Skeletal muscle satellite cell (primary cell): ENCODE data around the gene USP8.
"Not testable (repeated sequence)": the region's sequence is repeated elsewhere in the genome, so short reads cannot be mapped to it uniquely, and the experiment has no call there.

Experiments
- H3K27me3 ChIP-seq: 2 replicates; pipeline ENCODE4 v1.7.0; 2013; ENCODE audit warnings: low read length; ENCODE audit not compliant: control insufficient read depth, insufficient read depth
- H3K36me3 ChIP-seq: 2 replicates; pipeline ENCODE4 v1.7.0; 2013; ENCODE audit warnings: mild to moderate bottlenecking, control low read depth, low read length; ENCODE audit not compliant: insufficient read depth
- H3K4me1 ChIP-seq: 2 replicates; pipeline ENCODE4 v1.7.0; 2013; ENCODE audit warnings: low read length; ENCODE audit not compliant: control insufficient read depth, insufficient read depth
- H3K4me2 ChIP-seq: 2 replicates; pipeline ENCODE4 v1.7.0; 2013; ENCODE audit warnings: mild to moderate bottlenecking, low read length
- H3K4me3 ChIP-seq: 2 replicates; pipeline ENCODE4 v1.7.0; 2013; ENCODE audit warnings: low read length
- H3K9ac ChIP-seq: 2 replicates; pipeline ENCODE4 v1.7.0; 2013; ENCODE audit warnings: mild to moderate bottlenecking, low read depth, low read length, moderate library complexity
- H3K9me3 ChIP-seq: replicated peaks from 2 replicates; pipeline ENCODE4 v1.7.0; 2013; ENCODE audit warnings: mild to moderate bottlenecking, control low read depth, low read length

Gene USP8

DNA sequence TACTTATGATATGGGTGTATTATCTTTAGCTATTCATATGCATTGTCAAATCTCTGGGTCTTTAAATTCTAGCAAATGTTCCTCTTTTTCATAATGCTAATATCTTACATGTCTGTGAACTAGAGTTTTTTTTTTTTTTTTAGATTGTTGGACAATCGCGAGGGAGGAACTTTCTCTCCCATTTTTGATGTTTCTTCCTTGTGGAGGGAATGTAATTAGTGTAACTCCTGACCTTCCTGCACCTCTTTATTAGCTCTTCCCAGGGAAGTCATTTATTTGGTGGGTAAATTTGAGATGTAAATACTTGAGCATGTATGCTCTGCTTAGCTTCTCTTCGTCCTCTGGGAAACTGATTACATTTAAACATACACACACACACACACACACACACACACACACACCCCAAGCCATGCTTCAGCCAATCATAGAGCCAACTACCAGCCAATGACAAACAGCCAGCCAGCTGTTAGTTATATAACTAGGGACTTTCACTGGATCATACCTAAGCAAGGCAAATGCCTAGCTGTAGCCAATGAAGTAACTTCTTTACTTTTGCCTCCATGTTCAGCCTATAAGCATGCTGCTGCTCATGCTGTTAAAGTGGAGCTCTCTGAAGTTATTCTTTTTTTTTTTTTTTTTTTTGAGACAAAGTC lies 8.3 kb upstream of the USP8 start:
- Histone ChIP-seq H3K9ac (no peak overlapping the region), H3K27me3 (peaks cover 5% of the 10 kb centered on the region), H3K4me2 (no peak overlapping the region), H3K36me3 (no peaks in the 10 kb centered on the region), H3K4me1 (no peaks in the 10 kb centered on the region), H3K9me3 (no peaks in the 10 kb centered on the region), H3K4me3 (no peak overlapping the region)

DNA sequence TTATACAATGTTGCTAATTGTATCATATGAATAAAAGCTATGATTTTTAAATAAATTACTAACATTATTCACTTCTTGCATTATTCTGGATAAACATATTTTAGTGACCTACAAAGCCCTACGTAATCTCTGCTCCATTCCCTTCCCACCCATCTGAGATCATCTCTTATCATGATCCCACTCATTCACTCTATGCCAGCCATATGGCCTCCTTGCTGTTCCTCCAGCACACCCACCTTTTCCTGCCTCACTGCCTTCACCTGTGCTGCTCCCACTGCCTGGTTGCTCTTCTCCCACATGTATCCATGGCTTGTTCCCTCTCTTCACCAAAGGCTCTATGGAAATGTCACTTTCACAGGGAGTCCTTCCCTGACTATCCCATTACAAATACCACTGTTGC lies 7.3 kb upstream of the USP8 start:
- H3K27me3 ChIP-seq, result no peaks in the 10 kb centered on the region
- no peak overlapping the region for H3K4me2 ChIP-seq
- H3K4me1 ChIP-seq, result no peaks in the 10 kb centered on the region
- no peak overlapping the region for H3K9ac ChIP-seq
- no peaks in the 10 kb centered on the region for H3K36me3 ChIP-seq
- H3K4me3 ChIP-seq, result no peak overlapping the region
- H3K9me3 ChIP-seq, result no peaks in the 10 kb centered on the region

DNA sequence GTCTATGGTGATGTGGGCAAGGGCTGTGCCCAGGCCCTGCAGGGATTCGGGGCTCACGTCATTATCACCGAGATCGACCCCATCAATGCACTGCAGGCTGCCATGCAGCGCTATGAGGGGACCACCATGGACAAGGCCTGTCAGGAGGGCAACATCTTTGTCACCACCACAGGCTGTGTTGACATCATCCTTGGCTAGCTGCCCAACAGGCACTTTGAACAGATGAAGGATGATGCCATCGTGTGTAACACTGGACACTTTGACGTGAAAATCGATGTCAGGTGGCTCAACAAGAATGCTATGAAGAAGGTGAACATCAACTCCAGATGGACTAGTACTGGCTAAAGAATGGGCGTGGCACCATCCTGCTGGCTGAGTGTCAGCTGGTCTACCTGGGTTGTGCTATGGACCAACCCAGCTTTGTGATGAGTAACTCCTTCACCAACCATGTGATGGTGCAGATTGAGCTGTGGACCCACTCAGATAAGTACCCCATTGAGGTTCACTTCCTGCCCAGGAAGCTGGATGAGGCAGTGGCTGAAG lies 6.1 kb upstream of the USP8 start:
- no peaks in the 10 kb centered on the region for H3K4me1 ChIP-seq
- no peak overlapping the region for H3K4me2 ChIP-seq
- H3K9ac ChIP-seq, result no peak overlapping the region
- no peaks in the 10 kb centered on the region for H3K36me3 ChIP-seq
- H3K27me3 ChIP-seq, result no peaks in the 10 kb centered on the region
- no peak overlapping the region for H3K4me3 ChIP-seq
- H3K9me3 ChIP-seq, result no peaks in the 10 kb centered on the region

DNA sequence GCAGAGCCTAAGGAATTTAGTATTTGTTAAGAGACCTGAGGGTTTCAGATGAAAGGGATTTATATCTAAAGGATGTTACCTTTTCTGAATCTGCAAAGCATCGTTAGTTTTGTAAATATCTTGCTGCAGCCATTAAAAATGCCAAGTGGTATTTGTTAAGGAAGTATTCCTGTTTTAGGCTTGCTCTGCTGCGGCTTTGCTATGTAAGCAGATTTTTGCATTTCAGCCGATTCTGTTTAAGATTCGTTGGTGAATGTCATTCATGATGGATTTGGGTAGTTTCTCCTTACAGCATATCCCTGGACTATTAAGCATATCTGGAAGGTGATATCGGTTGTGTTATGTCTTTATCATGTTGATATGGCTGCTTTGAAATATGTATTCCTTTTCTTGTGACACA lies 1.0 kb downstream of the USP8 start:
- Histone ChIP-seq H3K4me2 (peak overlapping the region; percentile 89), H3K27me3 (no peaks in the 10 kb centered on the region), H3K36me3 (peaks cover 6% of the 10 kb centered on the region), H3K4me1 (peaks cover 15% of the 10 kb centered on the region), H3K4me3 (peak overlapping the region; percentile 87), H3K9me3 (no peaks in the 10 kb centered on the region), H3K9ac (peak overlapping the region; percentile 93)

DNA sequence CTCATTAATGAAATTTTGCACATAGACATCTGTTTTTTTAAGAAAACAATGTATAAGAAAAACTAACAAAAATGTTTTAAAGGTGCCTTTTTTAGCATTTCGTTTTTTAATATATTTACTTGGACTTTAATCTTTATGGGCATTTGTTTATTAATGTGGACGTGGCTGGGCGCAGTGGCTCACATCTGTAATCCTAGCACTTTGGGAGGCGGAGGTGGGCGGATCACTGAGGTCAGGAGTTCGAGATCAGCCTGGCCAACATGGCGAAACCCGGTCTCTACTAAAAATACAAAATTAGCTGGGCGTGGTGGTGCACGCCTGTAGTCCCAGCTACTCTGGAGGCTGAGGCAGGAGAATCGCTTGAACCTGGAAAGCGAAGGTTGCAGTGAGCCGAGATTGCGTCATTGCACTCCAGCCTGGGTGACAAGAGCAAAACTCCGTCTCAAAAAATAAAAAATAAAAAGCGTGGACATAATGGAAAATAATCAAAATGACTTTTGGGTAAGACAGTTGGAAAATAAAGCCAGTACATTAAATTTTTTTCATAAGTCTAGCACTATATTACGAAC lies 1.6 kb downstream of the USP8 start:
- peak overlapping the region; percentile 87 for H3K4me3 ChIP-seq
- H3K9ac ChIP-seq, result peak overlapping the region; percentile 93
- not testable (repeated sequence) for H3K9me3 ChIP-seq, H3K36me3 ChIP-seq, H3K27me3 ChIP-seq
- H3K4me1 ChIP-seq, result peaks cover 17% of the 10 kb centered on the region
- peak overlapping the region; percentile 89 for H3K4me2 ChIP-seq

DNA sequence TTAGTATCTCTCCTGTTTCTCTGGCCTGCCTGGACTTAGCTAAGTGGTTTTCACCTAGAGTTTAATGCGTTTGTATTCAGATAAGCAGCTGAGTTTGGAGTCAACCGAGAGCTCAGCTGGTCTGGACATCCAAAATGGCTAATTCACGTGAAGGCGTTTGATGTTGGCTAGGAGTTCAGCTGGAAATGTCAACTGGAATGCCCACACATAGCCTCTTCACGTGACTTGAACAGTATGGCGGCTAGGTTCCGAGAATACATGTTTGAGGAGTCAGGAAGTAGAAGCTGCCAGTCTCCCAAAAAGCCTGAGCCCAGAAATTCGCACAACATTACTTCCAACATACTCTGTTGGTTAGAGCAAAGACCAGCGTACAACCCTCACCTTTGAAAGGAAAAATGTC lies 2.2 kb downstream of the USP8 start:
- peak overlapping the region; percentile 89 for H3K4me2 ChIP-seq
- peaks cover 6% of the 10 kb centered on the region for H3K36me3 ChIP-seq
- H3K9me3 ChIP-seq, result no peaks in the 10 kb centered on the region
- peaks cover 23% of the 10 kb centered on the region for H3K4me1 ChIP-seq
- H3K9ac ChIP-seq, result no peak overlapping the region
- no peak overlapping the region for H3K4me3 ChIP-seq
- no peaks in the 10 kb centered on the region for H3K27me3 ChIP-seq

DNA sequence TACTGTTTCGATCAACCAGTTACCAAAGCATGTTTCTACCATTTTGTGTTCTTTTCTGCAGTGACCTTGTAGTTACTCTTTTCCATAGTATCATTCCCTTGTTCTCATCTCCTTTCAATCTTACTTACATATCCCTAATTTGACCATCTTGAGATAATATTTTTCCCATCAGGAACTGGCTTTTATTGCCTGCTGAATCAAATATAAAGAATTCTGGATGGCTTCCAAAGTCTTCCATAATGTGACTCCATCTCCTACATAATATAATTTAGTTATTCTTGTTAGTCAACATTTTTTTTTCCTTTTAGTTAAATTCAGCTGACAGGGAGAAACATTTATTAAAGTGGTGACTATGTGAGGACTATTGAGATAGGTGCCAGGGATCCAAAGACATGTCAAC lies 7.0 kb downstream of the USP8 start:
- H3K4me3 ChIP-seq, result no peak overlapping the region
- H3K27me3 ChIP-seq, result no peaks in the 10 kb centered on the region
- H3K4me2 ChIP-seq, result peak overlapping the region; percentile 9
- H3K36me3 ChIP-seq, result peaks cover 3% of the 10 kb centered on the region
- no peak overlapping the region for H3K9ac ChIP-seq
- no peaks in the 10 kb centered on the region for H3K9me3 ChIP-seq
- peaks cover 14% of the 10 kb centered on the region for H3K4me1 ChIP-seq

DNA sequence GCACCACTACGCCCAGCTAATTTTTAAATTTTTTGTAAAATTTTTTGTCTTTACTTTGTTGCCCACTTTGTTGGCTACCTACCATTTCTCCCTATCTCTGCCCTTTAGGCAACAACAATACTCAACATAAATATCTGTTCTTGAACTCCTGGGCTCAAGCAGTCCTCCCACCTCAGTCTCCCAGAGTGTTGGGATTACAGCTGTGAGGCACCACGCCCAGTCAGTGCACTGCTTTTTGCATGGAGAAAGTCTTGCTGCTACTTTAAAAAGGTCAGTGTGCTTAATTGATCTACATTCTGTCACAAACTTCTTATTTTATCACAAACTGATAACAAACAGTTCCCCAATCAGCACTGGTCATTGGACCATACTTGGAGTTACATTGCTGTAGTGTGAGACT lies 8.0 kb downstream of the USP8 start:
- H3K4me2 ChIP-seq, result no peak overlapping the region
- H3K9ac ChIP-seq, result no peak overlapping the region
- no peaks in the 10 kb centered on the region for H3K36me3 ChIP-seq
- H3K4me3 ChIP-seq, result no peak overlapping the region
- no peaks in the 10 kb centered on the region for H3K9me3 ChIP-seq
- H3K27me3 ChIP-seq, result no peaks in the 10 kb centered on the region
- peaks cover 12% of the 10 kb centered on the region for H3K4me1 ChIP-seq

DNA sequence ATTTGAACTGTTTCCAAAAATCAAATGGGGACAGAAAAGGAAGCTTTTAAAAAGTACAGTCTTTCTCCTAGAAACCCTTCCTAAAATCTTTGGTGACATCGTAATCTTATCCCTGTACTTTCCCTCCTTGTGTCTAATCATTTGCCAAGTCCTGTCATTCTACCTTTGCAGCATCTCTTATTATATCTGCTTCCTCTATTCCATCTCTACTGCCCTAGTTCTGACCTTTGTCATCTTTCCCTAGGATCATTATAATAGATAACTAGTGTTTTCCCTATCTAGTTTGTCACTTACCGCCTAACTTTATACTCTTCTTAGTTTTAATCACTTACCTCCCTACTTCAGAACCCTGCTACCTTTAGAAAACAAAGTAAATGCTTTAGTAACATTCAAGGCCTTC lies 11.6 kb downstream of the USP8 start:
- Histone ChIP-seq H3K9me3 (no peaks in the 10 kb centered on the region), H3K27me3 (no peaks in the 10 kb centered on the region), H3K4me2 (no peak overlapping the region), H3K4me3 (no peak overlapping the region), H3K9ac (no peak overlapping the region), H3K4me1 (peaks cover 8% of the 10 kb centered on the region), H3K36me3 (peaks cover 11% of the 10 kb centered on the region)

DNA sequence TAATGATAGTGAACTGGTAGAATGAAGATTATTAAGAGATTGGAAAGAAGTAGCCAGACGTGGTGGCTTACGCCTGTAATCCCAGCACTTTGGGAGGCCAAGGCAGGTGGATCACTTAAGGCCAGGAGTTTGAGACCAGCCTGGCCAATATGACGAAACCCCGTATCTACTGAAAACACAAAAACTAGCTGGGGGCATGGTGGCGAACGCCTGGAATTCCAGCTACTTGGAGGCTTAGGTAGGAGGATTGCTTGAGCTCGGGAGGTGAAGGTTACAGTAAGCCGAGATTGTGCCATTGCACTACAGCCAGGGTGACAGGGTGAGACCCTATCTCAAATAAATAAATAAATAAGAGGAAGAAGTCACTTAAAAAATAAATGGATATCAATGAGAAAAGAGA lies 14.0 kb downstream of the USP8 start:
- no peaks in the 10 kb centered on the region for H3K27me3 ChIP-seq
- H3K4me1 ChIP-seq, result no peaks in the 10 kb centered on the region
- H3K4me3 ChIP-seq, result no peak overlapping the region
- no peak overlapping the region for H3K4me2 ChIP-seq
- no peak overlapping the region for H3K9ac ChIP-seq
- peaks cover 11% of the 10 kb centered on the region for H3K36me3 ChIP-seq
- H3K9me3 ChIP-seq, result no peaks in the 10 kb centered on the region

DNA sequence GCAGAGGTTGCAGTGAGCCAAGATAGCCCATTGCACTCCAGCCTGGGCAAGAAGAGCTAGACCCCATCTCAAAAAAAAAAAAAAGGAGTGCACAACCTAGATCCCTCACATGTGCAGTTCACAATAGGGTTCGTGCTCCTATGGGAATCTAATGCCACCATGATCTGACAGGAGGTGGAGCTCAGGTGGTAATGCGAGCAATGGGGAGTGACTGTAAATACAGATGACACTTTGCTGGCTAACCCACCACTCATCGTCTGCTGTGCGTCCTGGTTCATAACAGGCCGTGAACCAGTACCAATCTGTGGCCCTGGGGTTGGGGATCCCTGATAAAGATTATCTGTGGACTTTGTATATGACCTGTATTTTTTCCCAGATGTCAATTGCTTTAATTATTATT lies 16.7 kb downstream of the USP8 start:
- Histone ChIP-seq H3K4me3 (no peak overlapping the region), H3K9me3 (no peaks in the 10 kb centered on the region), H3K9ac (no peak overlapping the region), H3K4me1 (no peaks in the 10 kb centered on the region), H3K4me2 (no peak overlapping the region), H3K27me3 (no peaks in the 10 kb centered on the region), H3K36me3 (peaks cover 15% of the 10 kb centered on the region)

DNA sequence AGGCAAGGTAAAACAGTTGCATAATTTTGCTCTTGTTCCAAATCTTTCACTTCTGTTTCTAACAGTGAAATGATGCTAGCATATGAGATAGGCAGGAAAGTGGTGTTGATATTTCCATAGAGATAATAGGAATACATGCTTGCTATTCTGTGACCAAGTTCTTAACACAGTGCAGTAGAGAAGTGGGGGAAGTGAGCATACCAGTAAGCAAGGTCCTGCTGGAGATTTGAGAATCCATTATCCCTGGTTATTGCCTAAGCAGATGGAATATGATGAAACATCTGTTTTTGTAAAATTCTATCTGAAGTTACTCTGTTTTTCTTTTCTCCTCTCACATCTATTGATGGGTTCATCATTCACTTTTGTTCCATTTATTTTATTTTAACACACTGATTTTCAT lies 28.7 kb downstream of the USP8 start:
- Histone ChIP-seq H3K4me3 (no peak overlapping the region), H3K4me2 (no peak overlapping the region), H3K9me3 (no peaks in the 10 kb centered on the region), H3K4me1 (peaks cover 20% of the 10 kb centered on the region), H3K9ac (no peak overlapping the region), H3K27me3 (no peaks in the 10 kb centered on the region), H3K36me3 (peaks cover 17% of the 10 kb centered on the region)
